GM12878 (cell line): ENCODE results near the gene IVD. TPM values are rescaled to one million over a fixed set of nuclear protein-coding genes. Genes with fewer than 3 reads are reported as not detected.

ENCODE experiments used
- BCL3 ChIP-seq: IDR thresholded peaks from 2 replicates; pipeline ENCODE4 v1.6.1; 2011; ENCODE audit warnings: borderline replicate concordance, low read depth, mild to moderate bottlenecking, moderate library complexity, low read length; ENCODE audit not compliant: insufficient read depth, poor library complexity, severe bottlenecking
- BRCA1 ChIP-seq: IDR thresholded peaks from 2 replicates; pipeline ENCODE4 v1.6.1; 2011; ENCODE audit warnings: low read depth, low read length, improper control_type of control experiment
- CBFB ChIP-seq: IDR thresholded peaks from 2 replicates; pipeline ENCODE4 v1.6.1; 2016; ENCODE audit warnings: antibody characterized with exemption, low read depth
- DPF2 ChIP-seq: fragments of 450-650 bp; IDR thresholded peaks from 2 replicates; pipeline ENCODE4 v1.6.1; 2017; ENCODE audit warnings: mild to moderate bottlenecking
- FOXK2 ChIP-seq: fragments of 450-650 bp; IDR thresholded peaks from 2 replicates; pipeline ENCODE4 v1.6.1; 2017; ENCODE audit warnings: mild to moderate bottlenecking, moderate library complexity
- GATAD2B ChIP-seq: fragments of 450-650 bp; conservative IDR thresholded peaks from 2 replicates; pipeline ENCODE4 v1.6.1; 2017; ENCODE audit warnings: low read depth, mild to moderate bottlenecking, moderate library complexity
- HDAC2 ChIP-seq: fragments of 200-600 bp; sonication (generic); IDR thresholded peaks from 2 replicates; pipeline ENCODE4 v1.6.1; 2017
- IRF5 ChIP-seq: fragments of 450-650 bp; IDR thresholded peaks from 2 replicates; pipeline ENCODE4 v1.6.1; 2017; ENCODE audit warnings: borderline replicate concordance
- MLLT1 ChIP-seq: fragments of 450-650 bp; IDR thresholded peaks from 2 replicates; pipeline ENCODE4 v1.6.1; 2016; ENCODE audit warnings: mild to moderate bottlenecking
- NR2C1 ChIP-seq: fragments of 450-650 bp; IDR thresholded peaks from 2 replicates; pipeline ENCODE4 v1.6.1; 2017; ENCODE audit warnings: antibody characterized with exemption, mild to moderate bottlenecking, moderate library complexity
- NR2C2 ChIP-seq: IDR thresholded peaks from 2 replicates; pipeline ENCODE4 v1.6.1; 2011; ENCODE audit warnings: borderline replicate concordance, low read depth; ENCODE audit not compliant: control insufficient read depth, insufficient read length
- PAX5 ChIP-seq: IDR thresholded peaks from 2 replicates; pipeline ENCODE4 v1.6.1; 2011; ENCODE audit warnings: low read depth, low read length, borderline replicate concordance
- RB1 ChIP-seq: fragments of 450-650 bp; formaldehyde crosslinking; IDR thresholded peaks from 2 replicates; pipeline ENCODE4 v1.6.1; 2017; ENCODE audit warnings: mild to moderate bottlenecking, borderline replicate concordance
- RELA ChIP-seq: fragments of 450-650 bp; IDR thresholded peaks from 2 replicates; pipeline ENCODE4 v1.8.0; 2014; ENCODE audit warnings: borderline replicate concordance; ENCODE audit not compliant: partially characterized antibody
- RFX5 ChIP-seq: IDR thresholded peaks from 2 replicates; pipeline ENCODE4 v1.6.1; 2011; ENCODE audit warnings: low read depth, low read length, improper control_type of control experiment
- SIN3A ChIP-seq: IDR thresholded peaks from 2 replicates; pipeline ENCODE4 v1.6.1; 2012; ENCODE audit warnings: low read depth, low read length, improper control_type of control experiment
- SMAD1 ChIP-seq: fragments of 450-650 bp; IDR thresholded peaks from 2 replicates; pipeline ENCODE4 v1.6.1; 2018; ENCODE audit warnings: mild to moderate bottlenecking, low read depth; ENCODE audit not compliant: partially characterized antibody
- SPI1 ChIP-seq: IDR thresholded peaks from 2 replicates; pipeline ENCODE4 v1.6.1; 2011; ENCODE audit warnings: low read depth, mild to moderate bottlenecking, low read length, moderate library complexity, borderline replicate concordance; ENCODE audit not compliant: insufficient read depth
- TAF1 ChIP-seq: IDR thresholded peaks from 2 replicates; pipeline ENCODE4 v1.6.1; 2011; ENCODE audit warnings: mild to moderate bottlenecking, low read depth, low read length, borderline replicate concordance
- TCF7 ChIP-seq: IDR thresholded peaks from 2 replicates; pipeline ENCODE4 v1.6.1; 2014; ENCODE audit warnings: antibody characterized with exemption, borderline replicate concordance
- polyA plus RNA-seq, 11 experiments: library from polyadenylated mRNA; depleted of rRNA in 4 of 11; unstranded in 6 of 11; stranded (reverse) in 5 of 11; fragments of >200 nt; fragmentation: Nextera tagmentation in 4 of 11; fragmentation: Illumina TruSeq in 1 of 11; extraction: Ambion mirVana in 4 of 11; extraction: Trizol in 1 of 11; gene quantifications; 1 replicate in 1 of 11; 2 replicates in 10 of 11; pipeline versions ENCODE4 v1.2.1 to v1.2.3, GENCODE V29; 2011 to 2016; ENCODE audit warnings: inconsistent platforms in 2 of 11, missing spikeins in 2 of 11, low read depth in 1 of 11
- total RNA-seq, 4 experiments: library from RNA; depleted of rRNA in 3 of 4; stranded (reverse); fragments of >200 nt in 3 of 4; fragmentation: Illumina TruSeq in 1 of 4; extraction: Trizol in 1 of 4; gene quantifications; 2 replicates each; pipeline versions ENCODE4 v1.2.1 to v1.2.3, GENCODE V29; 2013 to 2021
- TF ChIP-seq, protein P1 (sequence below): fragments of 150-350 bp; IDR thresholded peaks from 2 replicates; pipeline ENCODE4 v1.6.1; 2014; ENCODE audit warnings: mild to moderate bottlenecking, low read depth, low read length
- TF ChIP-seq, protein P2 (sequence below), 3 experiments: IDR thresholded peaks in 2 of 3; conservative IDR thresholded peaks in 1 of 3; 2 replicates each; pipeline ENCODE4 v1.5.1; 2011; ENCODE audit warnings: low read depth in 3 of 3, low read length in 3 of 3, mild to moderate bottlenecking in 3 of 3, control low read depth in 2 of 3, moderate library complexity in 2 of 3, inconsistent platforms in 1 of 3, mixed read lengths in 1 of 3; ENCODE audit not compliant: control insufficient read depth in 2 of 3, insufficient read depth in 1 of 3; ENCODE audit errors: extremely low read depth in 1 of 3

Gene IVD
- total and polyA plus RNA-seq, 10 of the 15 experiments (the other 5 are each of a cell fraction or from before 2014, with no cell fraction given) = 5.3 to 59.8 (median 45.7) TPM

GRCh38 chr15:40405501-40406381, at the start of gene IVD (continued):
- TF ChIP-seq BCL3 (no peak), TCF7 (no peak), CBFB (peak; percentile 57), TAF1 (peak; percentile 69), PAX5 (peak; percentile 86; the same call in 1 of the 2 replicates), FOXK2 (no peak), BRCA1 (no peak), RELA (no peak), NR2C2 (no peak), RB1 (no peak; the same call in 1 of the 2 replicates), GATAD2B (peak; percentile 82), SMAD1 (no peak), RFX5 (peak; percentile 73; the same call in 1 of the 2 replicates), HDAC2 (no peak), IRF5 (no peak), SPI1 (no peak), MLLT1 (peak; percentile 78), SIN3A (peak; percentile 52; the same call in 1 of the 2 replicates), NR2C1 (no peak), DPF2 (peak; percentile 97)
- TF ChIP-seq, protein P1, sequence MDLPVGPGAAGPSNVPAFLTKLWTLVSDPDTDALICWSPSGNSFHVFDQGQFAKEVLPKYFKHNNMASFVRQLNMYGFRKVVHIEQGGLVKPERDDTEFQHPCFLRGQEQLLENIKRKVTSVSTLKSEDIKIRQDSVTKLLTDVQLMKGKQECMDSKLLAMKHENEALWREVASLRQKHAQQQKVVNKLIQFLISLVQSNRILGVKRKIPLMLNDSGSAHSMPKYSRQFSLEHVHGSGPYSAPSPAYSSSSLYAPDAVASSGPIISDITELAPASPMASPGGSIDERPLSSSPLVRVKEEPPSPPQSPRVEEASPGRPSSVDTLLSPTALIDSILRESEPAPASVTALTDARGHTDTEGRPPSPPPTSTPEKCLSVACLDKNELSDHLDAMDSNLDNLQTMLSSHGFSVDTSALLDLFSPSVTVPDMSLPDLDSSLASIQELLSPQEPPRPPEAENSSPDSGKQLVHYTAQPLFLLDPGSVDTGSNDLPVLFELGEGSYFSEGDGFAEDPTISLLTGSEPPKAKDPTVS = no peak
- TF ChIP-seq, protein P2, sequence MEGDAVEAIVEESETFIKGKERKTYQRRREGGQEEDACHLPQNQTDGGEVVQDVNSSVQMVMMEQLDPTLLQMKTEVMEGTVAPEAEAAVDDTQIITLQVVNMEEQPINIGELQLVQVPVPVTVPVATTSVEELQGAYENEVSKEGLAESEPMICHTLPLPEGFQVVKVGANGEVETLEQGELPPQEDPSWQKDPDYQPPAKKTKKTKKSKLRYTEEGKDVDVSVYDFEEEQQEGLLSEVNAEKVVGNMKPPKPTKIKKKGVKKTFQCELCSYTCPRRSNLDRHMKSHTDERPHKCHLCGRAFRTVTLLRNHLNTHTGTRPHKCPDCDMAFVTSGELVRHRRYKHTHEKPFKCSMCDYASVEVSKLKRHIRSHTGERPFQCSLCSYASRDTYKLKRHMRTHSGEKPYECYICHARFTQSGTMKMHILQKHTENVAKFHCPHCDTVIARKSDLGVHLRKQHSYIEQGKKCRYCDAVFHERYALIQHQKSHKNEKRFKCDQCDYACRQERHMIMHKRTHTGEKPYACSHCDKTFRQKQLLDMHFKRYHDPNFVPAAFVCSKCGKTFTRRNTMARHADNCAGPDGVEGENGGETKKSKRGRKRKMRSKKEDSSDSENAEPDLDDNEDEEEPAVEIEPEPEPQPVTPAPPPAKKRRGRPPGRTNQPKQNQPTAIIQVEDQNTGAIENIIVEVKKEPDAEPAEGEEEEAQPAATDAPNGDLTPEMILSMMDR (IDR thresholded peaks at IDR 0.05 in 2 of 3, conservative IDR thresholded peaks at IDR 0.05 in 1 of 3; ENCODE audit: control insufficient read depth in 2 of 3, extremely low read depth in 1 of 3, insufficient read depth in 1 of 3, low read depth in 3 of 3, low read length in 3 of 3) = no peak
